GM19438 (cell line): ENCODE data around the gene KLK5.
"Not testable (repeated sequence)": the region's sequence is repeated elsewhere in the genome, so short reads cannot be mapped to it uniquely, and the experiment has no call there.

Experiments
- ATAC-seq: cut with Tn5 transposase; IDR thresholded peaks from one replicate; pipeline ENCODE4 v1.9.1; 2021; ENCODE audit warnings: low read depth; ENCODE audit not compliant: unreplicated experiment

Gene KLK5, protein sequence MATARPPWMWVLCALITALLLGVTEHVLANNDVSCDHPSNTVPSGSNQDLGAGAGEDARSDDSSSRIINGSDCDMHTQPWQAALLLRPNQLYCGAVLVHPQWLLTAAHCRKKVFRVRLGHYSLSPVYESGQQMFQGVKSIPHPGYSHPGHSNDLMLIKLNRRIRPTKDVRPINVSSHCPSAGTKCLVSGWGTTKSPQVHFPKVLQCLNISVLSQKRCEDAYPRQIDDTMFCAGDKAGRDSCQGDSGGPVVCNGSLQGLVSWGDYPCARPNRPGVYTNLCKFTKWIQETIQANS

DNA sequence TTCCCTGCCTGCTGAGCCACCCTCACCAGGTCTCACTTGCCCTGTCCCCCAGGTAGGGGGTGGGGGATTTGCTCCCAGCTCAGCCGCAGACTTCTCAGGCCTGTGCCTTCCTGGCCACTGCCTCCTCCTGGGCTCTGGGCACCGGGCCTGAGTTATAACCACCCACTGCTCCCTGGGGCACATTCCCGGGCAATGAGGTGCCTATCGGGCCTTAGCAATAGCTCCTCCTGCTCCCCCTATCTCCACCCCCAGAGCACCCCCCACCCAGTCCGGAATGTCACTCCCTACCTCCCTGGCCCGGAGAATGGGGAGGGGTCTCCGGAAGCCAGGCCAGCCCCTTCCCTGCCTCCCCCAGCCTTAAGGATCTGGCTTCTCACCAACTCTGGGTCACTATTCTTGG is at the start of gene KLK5:
Gene KLK5 (minus strand): TSS at position 129 of the 400 bp plus-strand sequence. CDS start 381 bp downstream, outside the sequence.
- ATAC-seq, result no peak

DNA sequence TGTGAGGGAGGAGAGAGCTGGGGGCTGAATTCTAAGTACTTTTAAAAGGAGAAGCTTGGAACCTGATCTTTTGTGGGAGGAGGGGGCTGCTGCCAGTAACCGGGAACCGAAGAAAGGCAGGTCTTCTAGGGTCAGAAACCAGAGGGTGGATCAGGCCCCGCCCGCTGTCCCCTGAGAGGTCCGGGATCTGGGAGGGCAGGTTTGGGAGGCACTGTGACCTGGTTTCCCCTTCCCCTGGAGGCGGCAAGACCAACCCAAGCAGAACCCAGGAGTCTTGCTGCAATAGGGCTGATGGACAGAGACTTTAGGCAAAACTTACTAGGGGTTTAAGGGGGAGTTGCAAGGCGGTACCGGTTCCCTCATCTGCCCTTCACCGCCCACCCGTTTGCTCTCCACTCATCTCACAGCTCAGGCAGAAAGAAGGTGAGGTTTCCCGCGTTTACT is 49.3 kb upstream of the KLK5 start:
- no peak for ATAC-seq

DNA sequence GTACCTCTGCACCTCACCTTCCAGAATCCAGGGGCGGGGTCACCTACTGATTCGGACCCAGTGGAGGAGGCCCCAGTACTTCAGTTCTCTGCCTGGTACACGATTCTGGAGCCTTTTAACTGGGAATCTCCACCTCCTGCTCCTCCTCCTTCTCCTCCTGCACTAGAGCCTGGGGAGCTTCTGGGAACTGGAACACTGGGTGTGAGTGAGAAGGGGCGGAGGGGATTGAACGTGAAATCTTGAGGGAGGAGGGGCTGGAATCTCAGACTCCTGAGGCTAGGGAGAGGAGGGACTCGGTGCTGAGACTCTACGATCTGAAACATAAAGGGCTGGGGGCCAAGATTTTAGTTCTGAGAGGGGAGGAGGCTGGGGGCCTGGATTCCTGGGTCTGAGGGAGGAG is 48.7 kb upstream of the KLK5 start, which contains the start of gene KLK8:
Gene KLK8 (minus strand): TSS at position 90 of the 400 bp plus-strand sequence. CDS start 437 bp downstream, outside the sequence.
- no peak for ATAC-seq

DNA sequence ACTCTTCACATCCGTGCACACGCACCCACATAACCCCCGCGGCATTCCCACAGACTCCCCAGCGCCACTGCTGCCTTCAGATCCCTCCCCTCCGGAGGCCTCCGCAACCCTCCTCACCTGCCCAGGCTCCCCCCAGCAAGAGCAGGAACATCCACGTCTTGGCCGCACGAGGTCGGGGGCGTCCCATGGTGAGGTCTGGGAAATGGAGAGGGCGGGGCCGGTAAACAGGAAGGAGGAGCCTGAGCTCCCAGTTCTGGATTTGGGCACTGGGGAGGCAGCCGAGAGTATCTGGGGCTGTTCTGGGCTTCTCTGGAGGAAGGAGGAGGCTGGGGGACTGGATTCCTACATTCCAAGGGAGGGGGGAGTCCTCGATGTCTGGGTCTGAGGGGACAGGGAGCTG is 48.1 kb upstream of the KLK5 start:
- no peak for ATAC-seq

DNA sequence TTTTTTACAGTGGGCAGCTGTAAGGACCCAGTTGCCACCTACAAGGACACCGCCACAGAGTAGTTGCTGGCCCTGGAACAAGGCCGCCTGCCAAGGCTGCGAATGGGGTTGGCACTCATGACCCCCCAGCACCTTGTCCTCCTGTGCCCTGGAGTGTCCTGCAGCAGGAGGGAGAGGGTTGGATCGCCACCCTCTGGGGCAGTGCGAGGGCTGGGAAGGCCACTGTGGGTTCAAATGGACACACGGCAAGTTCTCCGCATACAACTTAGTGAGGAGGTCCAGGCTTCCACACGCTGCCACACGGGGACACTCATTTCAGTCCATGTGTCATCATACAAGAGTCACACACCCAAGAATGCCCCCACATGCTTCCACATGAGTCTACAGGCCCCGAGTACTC is 47.6 kb upstream of the KLK5 start:
- ATAC-seq, result no peak

DNA sequence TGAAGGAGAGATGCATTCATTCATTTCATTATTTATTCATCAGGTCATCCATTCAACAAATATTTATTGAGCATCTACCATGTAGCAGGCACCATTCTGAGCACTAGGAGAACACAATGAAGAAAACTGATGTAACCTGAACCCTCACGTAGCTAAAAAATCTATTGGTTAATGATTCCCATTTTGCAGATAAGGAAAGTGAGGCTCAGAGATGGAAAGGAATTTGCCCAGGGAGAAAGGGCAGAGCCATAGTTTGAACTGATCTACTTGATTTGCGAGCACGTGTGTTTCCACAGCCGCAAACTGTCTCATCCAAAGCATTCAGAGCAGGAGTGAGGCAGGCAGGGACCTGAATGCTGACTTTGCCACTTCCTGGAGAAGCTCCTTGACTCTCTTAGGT is 45.8 kb upstream of the KLK5 start:
- ATAC-seq, result no peak

DNA sequence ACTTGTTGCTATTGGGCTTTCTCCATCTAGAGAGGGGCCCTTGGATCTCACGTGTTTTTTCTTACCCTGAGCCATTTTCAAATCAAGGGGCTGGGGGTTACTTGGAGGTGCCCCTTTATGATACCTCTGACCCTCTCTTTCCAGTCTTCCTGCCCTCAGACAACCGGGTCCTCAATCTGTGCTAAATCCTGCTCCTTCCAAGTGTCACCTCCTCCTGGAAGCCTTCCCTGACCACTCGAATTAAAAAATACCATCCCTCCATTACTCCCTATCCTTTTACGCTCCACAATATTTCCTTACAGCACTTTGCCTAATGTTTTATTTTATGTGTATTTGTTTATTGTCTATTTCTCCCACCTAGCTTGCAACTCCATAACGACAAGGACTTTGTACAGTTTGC is 45.2 kb upstream of the KLK5 start:
- ATAC-seq, result no peak

DNA sequence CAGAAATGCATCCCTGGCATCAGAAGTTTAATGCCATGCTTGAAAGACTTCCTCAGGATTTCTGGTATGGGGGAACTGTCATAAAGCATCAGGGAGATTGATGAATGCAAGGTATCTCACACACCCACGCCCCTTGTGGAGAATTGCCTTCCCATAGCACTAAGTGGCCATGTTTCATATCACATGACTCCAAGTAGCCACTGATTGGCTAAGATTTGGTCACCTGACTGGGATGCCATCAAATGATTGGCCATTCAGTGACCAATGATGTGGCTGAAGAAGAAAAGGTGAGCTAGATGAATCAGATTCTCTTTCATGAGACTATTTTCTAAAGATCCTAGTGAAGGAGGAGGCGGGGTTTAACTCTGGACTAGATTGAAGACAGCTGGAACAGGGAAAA is 41.3 kb upstream of the KLK5 start:
- no peak for ATAC-seq

DNA sequence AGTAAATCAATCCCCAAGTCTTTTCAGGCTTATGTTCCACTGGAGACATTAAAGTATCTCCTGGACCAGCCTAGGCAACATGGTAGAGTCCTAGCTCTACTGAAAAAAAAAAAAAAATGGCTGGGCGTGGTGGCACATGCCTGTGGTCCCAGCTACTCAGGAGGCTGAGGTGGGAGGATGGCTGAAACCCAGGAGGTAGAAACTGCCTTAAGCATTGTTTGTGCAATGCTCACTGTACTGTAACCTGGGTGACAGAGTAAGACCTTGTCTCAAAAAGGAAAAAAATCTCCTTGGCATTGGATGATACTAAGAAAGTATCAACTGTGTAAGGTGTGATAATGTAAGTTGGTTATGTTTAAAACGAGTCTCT is 39.8 kb upstream of the KLK5 start:
- ATAC-seq, result no peak

DNA sequence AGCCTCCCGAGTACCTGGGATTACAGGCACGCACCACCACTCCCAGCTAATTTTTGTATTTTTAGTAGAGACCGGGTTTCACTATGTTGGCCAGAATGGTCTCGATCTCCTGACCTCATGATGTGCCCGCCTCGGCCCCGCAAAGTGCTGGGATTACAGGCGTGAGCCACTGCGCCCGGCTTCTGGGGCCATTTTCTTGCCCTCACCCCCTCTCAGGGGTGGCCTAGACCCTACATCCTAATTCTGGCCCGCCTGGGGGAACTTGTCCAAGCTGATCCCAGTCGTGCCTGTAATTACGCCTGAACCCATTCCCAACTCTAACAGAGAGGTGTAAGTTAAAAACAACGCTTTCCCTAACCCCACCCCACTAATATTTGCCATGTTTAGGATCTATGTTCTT is 31.6 kb upstream of the KLK5 start:
- not testable (repeated sequence) for ATAC-seq

DNA sequence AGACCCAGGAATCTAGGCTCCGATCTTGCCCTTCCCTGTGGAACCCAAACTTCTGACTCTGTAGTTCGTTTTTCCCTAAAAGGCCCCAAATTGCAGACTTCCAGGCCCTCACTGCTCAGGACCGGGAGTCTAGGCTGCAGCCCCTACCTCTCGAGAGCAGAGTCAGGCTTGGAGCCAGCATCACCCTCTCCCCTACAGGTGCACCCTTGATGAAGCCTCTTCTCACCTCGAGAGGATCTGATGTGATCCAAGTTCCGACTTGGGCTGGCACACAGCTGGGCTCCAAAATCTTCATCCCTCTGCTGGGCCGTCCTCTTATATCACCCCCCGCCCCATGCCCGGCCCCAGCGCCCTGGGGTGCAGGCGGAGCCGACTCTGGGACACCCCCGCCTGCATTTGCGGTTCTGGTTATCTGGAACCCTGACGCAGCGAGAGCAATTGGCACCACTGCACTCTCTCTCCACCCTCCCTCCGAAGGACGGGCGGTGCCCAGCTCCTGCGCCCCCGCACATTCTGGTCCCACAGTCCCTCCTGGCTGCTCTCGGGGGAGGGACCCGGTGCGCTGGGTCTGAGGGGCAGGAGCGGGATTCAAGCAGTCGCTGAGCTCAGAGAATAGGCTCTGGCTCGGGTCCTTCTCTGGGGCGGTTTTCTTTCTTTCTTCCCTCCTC is 30.9 kb upstream of the KLK5 start, which contains the start of gene KLK7:
Gene KLK7 (minus strand): TSS at position 293 of the 668 bp plus-strand sequence. CDS start 1,518 bp downstream, outside the sequence.
- ATAC-seq, result no peak

DNA sequence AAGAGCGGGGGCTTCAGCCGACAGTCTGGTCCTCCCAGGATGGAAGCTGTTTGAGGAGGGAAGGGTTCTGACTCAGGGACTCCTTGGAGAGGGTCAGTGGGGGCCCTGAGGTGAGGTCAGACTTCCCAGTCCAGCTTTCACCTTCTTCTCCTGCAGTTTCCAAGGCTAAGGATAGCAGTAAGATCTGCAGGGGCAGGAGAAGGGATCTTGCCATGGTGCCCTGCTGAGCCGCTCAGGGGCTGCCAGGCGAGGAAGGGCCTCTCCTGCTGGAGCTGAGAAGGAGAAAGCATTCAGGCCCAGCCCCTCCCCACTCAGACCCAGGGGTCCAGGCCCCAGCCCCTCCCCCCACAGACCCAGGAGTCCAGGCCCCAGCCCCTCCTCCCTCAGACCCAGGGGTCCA is 29.3 kb upstream of the KLK5 start:
- no peak for ATAC-seq

DNA sequence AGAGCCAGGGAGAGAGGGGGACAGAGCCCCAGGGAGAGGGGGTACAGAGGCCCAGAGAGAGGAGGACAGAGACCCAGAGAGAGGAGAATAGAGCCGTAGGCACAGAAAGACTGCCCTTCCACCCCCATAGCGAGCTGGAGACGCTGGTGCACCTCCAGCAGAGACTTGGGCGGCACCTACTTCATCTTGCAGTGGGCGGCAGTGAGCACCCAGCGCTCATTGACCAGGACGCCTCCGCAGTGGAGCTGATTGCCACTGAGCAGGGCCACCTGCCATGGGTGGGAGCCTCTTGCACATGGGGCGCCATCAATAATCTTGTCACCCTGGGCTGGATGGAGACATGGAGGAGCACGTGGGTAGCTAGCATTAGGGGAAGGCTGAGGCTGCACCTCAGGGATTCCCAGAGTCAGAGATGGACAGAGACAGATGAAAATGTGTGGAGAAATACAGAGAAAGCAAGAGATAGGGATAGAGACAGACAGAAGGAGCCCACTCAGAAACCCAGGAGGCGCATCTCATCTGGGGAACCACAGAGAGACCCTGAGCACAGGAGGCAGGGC is 28.8 kb upstream of the KLK5 start:
- ATAC-seq, result no peak

DNA sequence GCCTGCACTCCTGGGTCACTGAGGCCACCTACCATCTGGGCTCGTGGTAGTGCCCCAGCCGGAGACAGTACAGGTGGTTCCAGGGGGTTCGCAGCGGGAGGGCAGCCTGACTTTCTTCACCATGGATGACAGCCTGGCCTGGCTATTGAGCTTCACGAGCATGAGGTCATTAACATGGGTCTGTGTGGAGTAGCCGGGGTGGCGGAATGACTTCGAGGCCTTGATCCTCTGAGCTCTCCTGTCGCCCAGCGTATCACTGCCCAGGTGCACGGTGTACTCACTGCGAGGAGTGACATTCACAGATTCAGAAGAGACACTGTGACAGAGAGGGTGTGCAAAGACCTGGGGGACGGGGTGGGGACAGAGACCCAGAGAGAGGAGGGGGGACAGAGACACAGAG is 27.4 kb upstream of the KLK5 start:
- no peak for ATAC-seq

DNA sequence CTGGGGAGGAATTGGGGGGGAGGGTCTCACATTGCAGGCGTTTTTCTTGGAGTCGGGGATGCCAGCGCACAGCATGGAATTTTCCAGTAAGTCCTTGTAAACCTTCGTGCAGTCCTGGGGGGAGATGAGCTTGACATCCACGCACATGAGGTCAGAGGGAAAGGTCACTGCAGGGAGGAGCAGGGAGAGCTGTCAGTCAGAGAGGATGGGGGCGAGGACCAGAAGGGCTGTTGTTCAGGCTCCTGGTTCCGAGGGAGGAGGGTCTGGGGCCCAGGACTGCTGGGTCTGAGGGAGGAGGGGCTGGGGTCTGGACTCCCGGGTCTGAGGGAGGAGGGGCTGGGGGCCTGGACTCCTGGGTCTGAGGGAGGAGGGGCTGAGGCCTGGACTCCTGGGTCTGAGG is 26.9 kb upstream of the KLK5 start:
- no peak for ATAC-seq

DNA sequence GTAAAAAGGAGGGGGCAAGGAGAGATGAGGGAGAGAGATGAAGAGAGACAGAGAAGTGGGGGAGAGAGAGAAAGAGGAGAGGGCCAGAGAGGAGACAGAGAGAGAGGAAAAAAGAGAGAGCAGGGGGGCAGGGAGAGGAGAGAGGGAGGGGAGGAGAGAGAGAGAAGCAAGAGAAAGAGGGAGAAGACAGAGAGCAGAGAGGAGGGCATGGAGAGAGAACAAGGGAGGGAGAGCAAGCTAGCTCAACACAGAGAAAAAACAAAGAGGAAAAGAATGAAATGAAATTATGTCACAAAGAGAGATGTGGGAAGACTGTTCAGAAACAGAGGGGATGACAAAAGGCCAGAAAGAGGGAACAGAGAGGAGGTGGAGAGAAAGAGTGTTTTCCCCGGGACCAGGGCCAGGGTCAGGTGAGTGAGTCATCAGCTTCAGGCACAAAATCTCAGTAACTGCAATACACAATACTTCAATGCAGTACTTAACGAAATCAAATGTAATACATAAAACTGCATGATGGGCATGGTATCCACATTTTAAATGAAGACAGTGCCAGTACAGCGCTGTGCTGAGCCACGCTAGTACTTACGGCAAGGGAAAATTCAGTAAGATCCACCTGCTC is 26.0 kb upstream of the KLK5 start:
- ATAC-seq, result no peak

DNA sequence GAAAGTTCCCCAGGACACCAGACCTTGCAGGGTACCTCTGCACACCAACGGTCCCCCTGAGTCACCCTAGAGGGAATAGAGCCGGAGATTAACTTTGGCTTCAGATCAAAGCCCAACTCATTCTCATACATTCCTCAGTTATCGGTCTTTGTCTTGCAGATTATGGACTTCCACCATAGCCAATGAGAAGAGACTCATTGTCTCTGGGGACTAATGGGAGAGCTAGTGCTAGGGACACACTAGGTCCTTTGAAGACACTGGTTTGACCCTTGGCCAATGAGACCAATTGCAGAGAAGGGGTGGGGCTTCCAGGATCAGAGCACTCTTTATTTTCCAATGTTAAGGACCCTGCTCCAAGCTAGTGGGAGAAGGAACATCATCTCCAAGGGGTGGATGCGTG is 24.8 kb upstream of the KLK5 start:
- no peak for ATAC-seq

DNA sequence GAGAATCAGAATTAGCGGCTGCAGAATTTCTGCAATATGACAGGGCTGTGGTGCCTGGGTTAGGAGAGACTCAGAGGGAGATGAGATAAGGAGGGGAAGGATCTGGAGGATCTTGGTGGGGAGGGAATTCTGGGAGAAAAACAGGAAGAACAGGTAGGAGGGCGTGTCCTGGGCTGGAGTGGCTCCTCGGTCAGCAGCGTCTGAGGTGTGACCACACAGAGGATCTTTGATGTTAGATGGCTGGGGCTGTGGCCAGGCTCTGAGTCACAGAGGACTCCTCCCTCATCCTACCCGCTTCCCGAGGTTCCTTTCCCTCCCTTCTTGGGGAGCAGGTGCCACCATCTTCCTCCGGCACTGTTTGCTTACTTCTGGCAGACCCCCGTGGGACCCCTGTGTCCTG is 22.9 kb upstream of the KLK5 start:
- ATAC-seq, result no peak

DNA sequence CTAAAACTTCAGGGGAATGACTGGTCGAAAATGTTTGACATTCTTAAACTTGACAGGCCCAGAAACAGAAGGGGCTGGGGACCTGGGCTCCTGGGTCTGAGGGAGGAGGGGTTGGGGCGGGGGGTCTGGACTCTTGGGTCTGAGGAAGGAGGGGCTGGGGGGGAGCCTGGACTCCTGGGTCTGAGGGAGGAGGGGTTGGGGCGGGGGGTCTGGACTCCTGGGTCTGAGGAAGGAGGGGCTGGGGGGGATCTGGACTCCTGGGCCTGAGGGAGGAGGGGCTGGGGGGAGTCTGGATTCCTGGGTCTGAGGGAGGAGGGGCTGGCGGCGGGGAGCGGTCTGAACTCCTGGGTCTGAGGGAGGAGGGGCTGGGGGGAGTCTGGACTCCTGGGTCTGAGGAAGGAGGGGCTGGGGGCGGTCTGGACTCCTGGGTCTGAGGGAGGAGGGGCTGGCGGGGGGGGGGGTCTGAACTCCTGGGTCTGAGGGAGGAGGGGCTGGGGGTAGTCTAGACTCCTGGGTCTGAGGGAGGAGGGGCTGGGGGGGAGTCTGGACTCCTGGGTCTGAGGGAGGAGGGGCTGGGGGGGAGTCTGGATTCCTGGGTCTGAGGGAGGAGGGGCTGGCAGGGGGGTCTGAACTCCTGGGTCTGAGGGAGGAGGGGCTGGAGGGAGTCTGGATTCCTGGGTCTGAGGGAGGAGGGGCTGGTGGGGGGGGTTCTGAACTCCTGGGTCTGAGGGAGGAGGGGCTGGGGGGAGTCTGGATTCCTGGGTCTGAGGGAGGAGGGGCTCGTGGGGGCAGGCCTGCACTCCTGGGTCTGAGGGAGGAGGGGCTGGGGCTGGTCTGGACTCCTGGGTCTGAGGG is 22.1 kb upstream of the KLK5 start:
- no peak for ATAC-seq

DNA sequence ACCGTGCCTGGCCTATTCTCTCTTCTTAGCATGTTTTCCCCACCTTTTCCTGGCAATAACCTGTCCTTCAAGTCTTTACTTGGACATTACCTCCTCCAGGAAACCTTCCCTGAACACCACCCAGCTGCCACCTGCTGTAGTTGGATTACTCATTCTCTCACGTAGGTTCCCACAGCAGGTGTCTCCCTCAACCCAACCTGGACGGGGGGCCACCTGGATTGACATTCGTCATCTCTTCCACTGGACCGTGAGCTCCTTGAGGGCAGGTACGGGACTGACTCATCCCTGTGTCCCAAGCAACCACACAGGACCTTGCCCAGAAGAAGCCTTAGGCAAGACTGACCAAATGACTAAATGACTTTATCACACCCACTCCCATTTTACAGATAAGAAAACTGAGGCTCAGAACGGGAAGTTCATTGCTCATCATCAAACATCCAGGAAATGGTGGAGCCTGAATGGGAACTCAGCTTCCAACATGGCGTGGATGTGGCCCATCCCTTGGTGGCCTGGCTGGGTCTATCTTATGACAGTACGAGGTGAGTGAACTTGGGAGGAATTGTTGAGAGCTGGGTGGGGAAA is 20.0 kb upstream of the KLK5 start:
- no peak for ATAC-seq
